ENCODE data around the gene RBM33.

DNA sequence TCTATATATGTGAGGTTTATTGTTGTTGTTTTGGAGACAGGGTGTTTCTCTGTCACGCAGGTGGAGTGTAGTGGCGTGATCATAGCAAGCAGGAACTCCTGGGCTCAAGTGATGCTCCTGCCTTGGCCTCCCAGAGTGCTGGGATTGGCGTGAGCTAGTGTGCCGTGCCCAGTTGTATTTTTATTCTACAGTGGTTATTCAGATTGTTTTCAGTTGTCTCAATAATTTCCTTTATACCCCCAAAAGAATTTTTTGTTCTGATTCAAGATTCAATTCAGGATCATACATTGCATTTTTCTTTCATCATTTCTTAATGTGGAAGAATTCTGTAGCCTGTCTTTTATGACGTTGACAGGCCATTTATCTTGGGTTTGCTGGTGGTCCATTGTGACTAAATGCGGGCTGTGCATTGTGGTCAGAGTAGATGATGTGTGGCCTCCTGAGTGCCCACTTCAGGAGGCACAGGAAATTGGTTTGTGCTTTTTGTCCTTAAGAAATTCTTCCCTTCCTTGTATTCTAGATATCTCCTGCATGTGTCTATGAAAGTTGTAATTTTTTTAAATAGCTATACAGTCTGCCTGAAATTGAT lies 22.9 kb downstream of the RBM33 start:
- TF ChIP-seq, protein P1, sequence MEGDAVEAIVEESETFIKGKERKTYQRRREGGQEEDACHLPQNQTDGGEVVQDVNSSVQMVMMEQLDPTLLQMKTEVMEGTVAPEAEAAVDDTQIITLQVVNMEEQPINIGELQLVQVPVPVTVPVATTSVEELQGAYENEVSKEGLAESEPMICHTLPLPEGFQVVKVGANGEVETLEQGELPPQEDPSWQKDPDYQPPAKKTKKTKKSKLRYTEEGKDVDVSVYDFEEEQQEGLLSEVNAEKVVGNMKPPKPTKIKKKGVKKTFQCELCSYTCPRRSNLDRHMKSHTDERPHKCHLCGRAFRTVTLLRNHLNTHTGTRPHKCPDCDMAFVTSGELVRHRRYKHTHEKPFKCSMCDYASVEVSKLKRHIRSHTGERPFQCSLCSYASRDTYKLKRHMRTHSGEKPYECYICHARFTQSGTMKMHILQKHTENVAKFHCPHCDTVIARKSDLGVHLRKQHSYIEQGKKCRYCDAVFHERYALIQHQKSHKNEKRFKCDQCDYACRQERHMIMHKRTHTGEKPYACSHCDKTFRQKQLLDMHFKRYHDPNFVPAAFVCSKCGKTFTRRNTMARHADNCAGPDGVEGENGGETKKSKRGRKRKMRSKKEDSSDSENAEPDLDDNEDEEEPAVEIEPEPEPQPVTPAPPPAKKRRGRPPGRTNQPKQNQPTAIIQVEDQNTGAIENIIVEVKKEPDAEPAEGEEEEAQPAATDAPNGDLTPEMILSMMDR (optimal IDR thresholded peaks at IDR 0.05 in 1 of 3, IDR thresholded peaks at IDR 0.05 in 1 of 3, conservative IDR thresholded peaks at IDR 0.05 in 1 of 3; ENCODE audit: extremely low read depth in 1 of 3, insufficient read depth in 2 of 3, low read length in 3 of 3) = no peak
- TF ChIP-seq EZH2 (IDR thresholded peaks at IDR 0.05; ENCODE audit: low read length) = no peak
